ENCODE data around the gene TTC7B. TPM values are rescaled to one million over a fixed set of nuclear protein-coding genes. Genes with fewer than 3 reads are reported as not detected.

Gene TTC7B
- total RNA-seq, 1 experiment from 2014 or later = 70.6 TPM

DNA sequence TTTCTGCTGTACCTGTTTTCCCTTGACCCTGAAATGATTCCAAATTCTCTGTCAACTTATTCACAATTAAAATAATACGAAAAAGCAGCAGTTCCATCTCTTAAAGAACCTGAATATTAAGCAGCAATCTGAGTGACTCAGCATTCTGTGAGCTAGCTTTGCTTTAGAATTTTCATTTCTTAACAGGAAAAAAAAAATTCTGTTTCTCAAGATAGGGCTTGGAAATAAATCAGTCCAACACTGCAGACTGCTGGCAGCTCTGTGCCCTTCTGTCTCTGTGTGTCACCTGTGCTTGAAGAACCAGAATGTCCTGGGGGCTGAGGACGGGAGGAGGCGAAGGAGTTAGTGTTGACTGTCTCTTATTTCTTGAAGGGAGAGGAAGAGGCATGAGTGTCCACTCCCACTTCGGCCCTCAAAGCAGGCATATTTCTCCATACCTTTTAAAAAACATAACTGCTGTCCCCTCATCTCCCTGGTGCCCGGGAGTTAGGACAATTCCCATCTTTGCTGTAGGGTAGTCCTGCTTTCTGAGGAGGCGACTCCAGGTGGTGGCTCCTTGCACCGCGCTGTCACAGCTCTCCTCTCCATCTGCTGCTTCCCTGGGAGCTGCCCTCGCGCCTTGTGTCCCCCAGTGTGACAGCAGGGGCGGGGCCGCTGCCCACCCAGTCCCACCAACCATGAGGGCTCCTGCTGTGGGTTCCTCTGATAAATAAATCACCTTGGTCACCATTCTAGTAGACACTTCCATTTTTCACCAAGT is 216.3 kb downstream of the TTC7B start:
- Histone ChIP-seq H3K79me2 (ENCODE audit: insufficient read depth, low read length) (no peaks in the 10 kb centered on the region), H3K4me1 (ENCODE audit: control insufficient read depth in 1 of 2, insufficient read depth in 2 of 2, low read length in 2 of 2) (no peaks in the 10 kb centered on the region), H3K9ac (ENCODE audit: low read length) (no peak overlapping the region), H3K36me3 (ENCODE audit: control insufficient read depth in 1 of 2, insufficient read depth in 2 of 2, low read length in 2 of 2) (no peaks in the 10 kb centered on the region), H3K27me3 (ENCODE audit: insufficient read depth, low read length) (no peaks in the 10 kb centered on the region), H3K9me3 (ENCODE audit: control insufficient read depth in 1 of 2, insufficient read depth in 1 of 2, low read depth in 1 of 2, low read length in 2 of 2) (no peaks in the 10 kb centered on the region), H3K9me2 (ENCODE audit: insufficient read depth) (no peaks in the 10 kb centered on the region), H3K27ac (ENCODE audit: low read depth, low read length) (no peak overlapping the region), H3K4me2 (ENCODE audit: low read length) (no peak overlapping the region), H3K4me3 (replicated peaks in 1 of 2; ENCODE audit: low read depth in 1 of 2, low read length in 2 of 2) (no peak overlapping the region), H2AFZ (ENCODE audit: low read depth, low read length, poor library complexity, severe bottlenecking) (no peak overlapping the region), H4K20me1 (ENCODE audit: insufficient read depth) (no peaks in the 10 kb centered on the region)
- ChIA-PET CTCF (no interaction called here), RAD21 (ENCODE audit: low non-redundant PET in 1 of 2, low total read pairs in 2 of 2, uncharacterized antibody in 2 of 2, unreplicated experiment in 2 of 2) (no interaction called here), POLR2A (no interaction called here)
- no peak for ATAC-seq
- TF ChIP-seq ZFX (IDR thresholded peaks at IDR 0.05) = no peak
- no TSS peak for BruUV-seq (replicated peaks)
- intact Hi-C loops (cut with micrococcal nuclease) = no loop called here
- no peak for DNase-seq (ENCODE audit: low read depth, low spot score)

DNA sequence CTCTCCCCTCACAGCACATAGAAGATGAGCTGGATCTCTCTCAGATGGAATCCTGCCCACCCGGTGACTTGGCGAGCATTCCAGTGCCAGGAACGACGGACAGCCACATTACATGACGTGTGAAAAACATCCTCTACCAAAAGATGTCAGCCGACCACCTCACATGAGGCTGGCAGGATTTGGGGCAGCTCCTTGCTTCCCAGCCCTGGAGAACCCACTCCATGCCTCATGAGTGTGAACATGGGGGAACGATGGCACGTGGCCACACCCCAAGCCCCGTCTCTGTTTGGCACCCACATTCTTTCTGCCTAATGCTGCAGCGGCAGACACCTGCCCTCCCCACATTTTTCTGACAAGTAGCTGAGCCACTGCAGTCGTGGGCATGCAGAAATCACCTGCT is 216.9 kb downstream of the TTC7B start:
- no peaks in the 10 kb centered on the region for H3K9me3 ChIP-seq (ENCODE audit: control insufficient read depth in 1 of 2, insufficient read depth in 1 of 2, low read depth in 1 of 2, low read length in 2 of 2)
- CTCF ChIA-PET = no interaction called here
- DNase-seq (ENCODE audit: low read depth, low spot score) = no peak
- TF ChIP-seq EZH2phosphoT487 (IDR thresholded peaks at IDR 0.05; ENCODE audit: borderline replicate concordance) (no peak), ZFX (IDR thresholded peaks at IDR 0.05) (no peak), JUND (IDR thresholded peaks at IDR 0.05) (no peak), SP1 (IDR thresholded peaks at IDR 0.05; ENCODE audit: low read depth) (no peak), EZH2 (IDR thresholded peaks at IDR 0.05) (no peak), ZNF274 (IDR thresholded peaks at IDR 0.05; ENCODE audit: low read depth, low read length) (no peak), CEBPB (IDR thresholded peaks at IDR 0.05; ENCODE audit: low read depth) (no peak), POLR2AphosphoS5 (IDR thresholded peaks at IDR 0.05; ENCODE audit: low read depth, low read length) (no peak), YY1 (IDR thresholded peaks at IDR 0.05; ENCODE audit: extremely low read depth, insufficient replicate concordance, low read depth, low read length) (no peak), SIN3A (IDR thresholded peaks at IDR 0.05; ENCODE audit: low read depth) (no peak), SRF (IDR thresholded peaks at IDR 0.05; ENCODE audit: low read depth) (no peak), EGR1 (IDR thresholded peaks at IDR 0.05; ENCODE audit: low read depth) (no peak), ELF1 (IDR thresholded peaks at IDR 0.05; ENCODE audit: borderline replicate concordance, low read depth) (no peak), POLR2A (IDR thresholded peaks at IDR 0.05; ENCODE audit: borderline replicate concordance, extremely low read depth, insufficient read depth, insufficient read length) (no peak)
- TF ChIP-seq, protein P1, sequence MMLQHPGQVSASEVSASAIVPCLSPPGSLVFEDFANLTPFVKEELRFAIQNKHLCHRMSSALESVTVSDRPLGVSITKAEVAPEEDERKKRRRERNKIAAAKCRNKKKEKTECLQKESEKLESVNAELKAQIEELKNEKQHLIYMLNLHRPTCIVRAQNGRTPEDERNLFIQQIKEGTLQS (IDR thresholded peaks at IDR 0.05) = no peak
- TF ChIP-seq, protein P2, sequence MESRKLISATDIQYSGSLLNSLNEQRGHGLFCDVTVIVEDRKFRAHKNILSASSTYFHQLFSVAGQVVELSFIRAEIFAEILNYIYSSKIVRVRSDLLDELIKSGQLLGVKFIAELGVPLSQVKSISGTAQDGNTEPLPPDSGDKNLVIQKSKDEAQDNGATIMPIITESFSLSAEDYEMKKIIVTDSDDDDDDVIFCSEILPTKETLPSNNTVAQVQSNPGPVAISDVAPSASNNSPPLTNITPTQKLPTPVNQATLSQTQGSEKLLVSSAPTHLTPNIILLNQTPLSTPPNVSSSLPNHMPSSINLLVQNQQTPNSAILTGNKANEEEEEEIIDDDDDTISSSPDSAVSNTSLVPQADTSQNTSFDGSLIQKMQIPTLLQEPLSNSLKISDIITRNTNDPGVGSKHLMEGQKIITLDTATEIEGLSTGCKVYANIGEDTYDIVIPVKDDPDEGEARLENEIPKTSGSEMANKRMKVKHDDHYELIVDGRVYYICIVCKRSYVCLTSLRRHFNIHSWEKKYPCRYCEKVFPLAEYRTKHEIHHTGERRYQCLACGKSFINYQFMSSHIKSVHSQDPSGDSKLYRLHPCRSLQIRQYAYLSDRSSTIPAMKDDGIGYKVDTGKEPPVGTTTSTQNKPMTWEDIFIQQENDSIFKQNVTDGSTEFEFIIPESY (IDR thresholded peaks at IDR 0.05; ENCODE audit: extremely low read depth, insufficient replicate concordance, low read length) = no peak
- TF ChIP-seq, protein P3, sequence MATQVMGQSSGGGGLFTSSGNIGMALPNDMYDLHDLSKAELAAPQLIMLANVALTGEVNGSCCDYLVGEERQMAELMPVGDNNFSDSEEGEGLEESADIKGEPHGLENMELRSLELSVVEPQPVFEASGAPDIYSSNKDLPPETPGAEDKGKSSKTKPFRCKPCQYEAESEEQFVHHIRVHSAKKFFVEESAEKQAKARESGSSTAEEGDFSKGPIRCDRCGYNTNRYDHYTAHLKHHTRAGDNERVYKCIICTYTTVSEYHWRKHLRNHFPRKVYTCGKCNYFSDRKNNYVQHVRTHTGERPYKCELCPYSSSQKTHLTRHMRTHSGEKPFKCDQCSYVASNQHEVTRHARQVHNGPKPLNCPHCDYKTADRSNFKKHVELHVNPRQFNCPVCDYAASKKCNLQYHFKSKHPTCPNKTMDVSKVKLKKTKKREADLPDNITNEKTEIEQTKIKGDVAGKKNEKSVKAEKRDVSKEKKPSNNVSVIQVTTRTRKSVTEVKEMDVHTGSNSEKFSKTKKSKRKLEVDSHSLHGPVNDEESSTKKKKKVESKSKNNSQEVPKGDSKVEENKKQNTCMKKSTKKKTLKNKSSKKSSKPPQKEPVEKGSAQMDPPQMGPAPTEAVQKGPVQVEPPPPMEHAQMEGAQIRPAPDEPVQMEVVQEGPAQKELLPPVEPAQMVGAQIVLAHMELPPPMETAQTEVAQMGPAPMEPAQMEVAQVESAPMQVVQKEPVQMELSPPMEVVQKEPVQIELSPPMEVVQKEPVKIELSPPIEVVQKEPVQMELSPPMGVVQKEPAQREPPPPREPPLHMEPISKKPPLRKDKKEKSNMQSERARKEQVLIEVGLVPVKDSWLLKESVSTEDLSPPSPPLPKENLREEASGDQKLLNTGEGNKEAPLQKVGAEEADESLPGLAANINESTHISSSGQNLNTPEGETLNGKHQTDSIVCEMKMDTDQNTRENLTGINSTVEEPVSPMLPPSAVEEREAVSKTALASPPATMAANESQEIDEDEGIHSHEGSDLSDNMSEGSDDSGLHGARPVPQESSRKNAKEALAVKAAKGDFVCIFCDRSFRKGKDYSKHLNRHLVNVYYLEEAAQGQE (IDR thresholded peaks at IDR 0.05; ENCODE audit: low read depth) = no peak

More for the DNA sequence above, 216.9 kb downstream of the TTC7B start:
- Histone ChIP-seq H3K9me2 (ENCODE audit: insufficient read depth) (no peaks in the 10 kb centered on the region), H4K20me1 (ENCODE audit: insufficient read depth) (no peaks in the 10 kb centered on the region), H3K4me3 (replicated peaks in 1 of 2; ENCODE audit: low read depth in 1 of 2, low read length in 2 of 2) (no peak overlapping the region), H3K9ac (ENCODE audit: low read length) (no peak overlapping the region), H2AFZ (ENCODE audit: low read depth, low read length, poor library complexity, severe bottlenecking) (no peak overlapping the region), H3K27ac (ENCODE audit: low read depth, low read length) (no peak overlapping the region), H3K4me2 (ENCODE audit: low read length) (no peak overlapping the region), H3K4me1 (ENCODE audit: control insufficient read depth in 1 of 2, insufficient read depth in 2 of 2, low read length in 2 of 2) (no peaks in the 10 kb centered on the region), H3K36me3 (ENCODE audit: control insufficient read depth in 1 of 2, insufficient read depth in 2 of 2, low read length in 2 of 2) (no peaks in the 10 kb centered on the region), H3K27me3 (ENCODE audit: insufficient read depth, low read length) (no peaks in the 10 kb centered on the region), H3K79me2 (ENCODE audit: insufficient read depth, low read length) (no peaks in the 10 kb centered on the region)
- intact Hi-C loops (cut with micrococcal nuclease) = no loop called here
- no peak for ATAC-seq
- BruUV-seq (replicated peaks) = no TSS peak
- POLR2A ChIA-PET = no interaction called here
- RAD21 ChIA-PET (ENCODE audit: low non-redundant PET in 1 of 2, low total read pairs in 2 of 2, uncharacterized antibody in 2 of 2, unreplicated experiment in 2 of 2) = no interaction called here
